Gastroesophageal sphincter (tissue), 4 donors: ENCODE results near the gene HAO2. TPM values are rescaled to one million over a fixed set of nuclear protein-coding genes. Genes with fewer than 3 reads are reported as not detected.

Experiments
- ATAC-seq: fragments of 150-250 bp; one replicate; pipeline ENCODE4 v1.9.1; 2016; ENCODE audit warnings: mild to moderate bottlenecking, moderate library complexity
- H3K27ac ChIP-seq, 4 donors: fragments of 200-600 bp; sonication (generic) in 3 of 4; 1 replicate in 3 of 4; 2 replicates in 1 of 4; pipeline ENCODE4 v1.5.1; 2016 to 2019
- H3K27me3 ChIP-seq: fragments of 200-600 bp; sonication (generic); one replicate; pipeline ENCODE4 v1.5.1; 2019
- H3K36me3 ChIP-seq, 2 donors: fragments of 200-600 bp; sonication (generic); one replicate each; pipeline ENCODE4 v1.5.1; 2019; ENCODE audit warnings: control low read depth in 1 of 2
- H3K4me1 ChIP-seq, 3 donors: fragments of 200-600 bp; sonication (generic); 1 replicate in 2 of 3; 2 replicates in 1 of 3; pipeline ENCODE4 v1.5.1; 2016 to 2019; ENCODE audit warnings: control low read depth in 2 of 3
- H3K4me3 ChIP-seq, 2 donors: fragments of 200-600 bp; sonication (generic); one replicate each; pipeline ENCODE4 v1.5.1; 2019; ENCODE audit warnings: mild to moderate bottlenecking in 1 of 2, moderate library complexity in 1 of 2
- H3K9me3 ChIP-seq, 3 donors: fragments of 200-600 bp; sonication (generic); one replicate each; pipeline ENCODE4 v1.5.1; 2017 to 2019; ENCODE audit warnings: control low read depth in 2 of 3
- EP300 ChIP-seq: sonication (generic); formaldehyde crosslinking; IDR thresholded peaks from one replicate; pipeline ENCODE4 v1.6.1; 2017; ENCODE audit warnings: antibody characterized with exemption, mild to moderate bottlenecking
- POLR2A ChIP-seq, 2 donors: fragments of 450-650 bp; IDR thresholded peaks; one replicate each; pipeline ENCODE4 v1.6.1; 2017; ENCODE audit warnings: antibody characterized with exemption in 2 of 2, mild to moderate bottlenecking in 2 of 2, moderate library complexity in 1 of 2
- POLR2AphosphoS5 ChIP-seq: sonication (generic); formaldehyde crosslinking; IDR thresholded peaks from one replicate; pipeline ENCODE4 v1.6.1; 2017; ENCODE audit warnings: antibody characterized with exemption
- WGBS, 2 donors: methylation state at CpG; one replicate each; pipeline ENCODE4 v1.1.5; 2018; ENCODE audit warnings: low coverage in 1 of 2; 5-methylcytosine and 5-hydroxymethylcytosine counted together
- total RNA-seq, 4 donors: library from RNA; depleted of rRNA; stranded (reverse); fragments of >200 nt; gene quantifications; one replicate each; pipeline ENCODE4 v1.1.0, GENCODE V29; 2016
- TF ChIP-seq, protein P1 (sequence below), 4 experiments: fragments of 200-600 bp in 2 of 4; fragments of 450-650 bp in 2 of 4; sonication (generic) in 1 of 4; IDR thresholded peaks; one replicate each; pipeline ENCODE4 v1.5.1; 2017 to 2019; ENCODE audit warnings: antibody characterized with exemption in 4 of 4, mild to moderate bottlenecking in 2 of 4, moderate library complexity in 2 of 4

The HAO2 gene
- total RNA-seq, 4 donors from 2014 or later: not detected

DNA sequence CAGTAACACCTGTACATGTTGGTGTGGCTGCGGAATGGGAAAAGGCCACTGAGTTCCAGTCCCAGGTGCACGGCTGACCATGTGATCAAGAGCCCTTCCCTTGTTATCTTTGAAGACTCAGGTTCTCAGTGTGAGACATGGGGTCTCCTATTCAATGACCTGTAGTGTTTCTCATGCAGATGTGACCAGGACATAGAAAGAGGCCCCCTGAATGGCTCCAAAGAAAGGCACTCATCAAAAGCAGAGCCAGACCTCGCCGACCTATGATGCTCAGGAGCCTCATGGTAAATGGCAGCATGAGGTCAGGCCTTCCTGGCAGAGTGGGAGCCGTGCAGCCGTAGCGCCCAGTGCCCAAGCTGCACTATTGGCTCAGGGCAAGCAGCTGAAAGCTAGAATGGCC, 42.3 kb upstream of the HAO2 start:
- no peak for ATAC-seq
- Histone ChIP-seq H3K4me3 (no peak overlapping the region), H3K36me3 (no peaks in the 10 kb centered on the region), H3K27me3 (peaks cover 5% of the 10 kb centered on the region), H3K4me1 (peaks cover 0 to 12% (median 0%) of the 10 kb centered on the region in 3 donors), H3K9me3 (no peaks in the 10 kb centered on the region), H3K27ac (no peak overlapping the region)
- 93% methylated on average over 3 to 4 of the region's 7 CpGs for WGBS, 2 donors
- TF ChIP-seq EP300 (no peak), POLR2A (IDR thresholded peaks at IDR 0.05) (no peak), POLR2AphosphoS5 (no peak)
- TF ChIP-seq, protein P1, sequence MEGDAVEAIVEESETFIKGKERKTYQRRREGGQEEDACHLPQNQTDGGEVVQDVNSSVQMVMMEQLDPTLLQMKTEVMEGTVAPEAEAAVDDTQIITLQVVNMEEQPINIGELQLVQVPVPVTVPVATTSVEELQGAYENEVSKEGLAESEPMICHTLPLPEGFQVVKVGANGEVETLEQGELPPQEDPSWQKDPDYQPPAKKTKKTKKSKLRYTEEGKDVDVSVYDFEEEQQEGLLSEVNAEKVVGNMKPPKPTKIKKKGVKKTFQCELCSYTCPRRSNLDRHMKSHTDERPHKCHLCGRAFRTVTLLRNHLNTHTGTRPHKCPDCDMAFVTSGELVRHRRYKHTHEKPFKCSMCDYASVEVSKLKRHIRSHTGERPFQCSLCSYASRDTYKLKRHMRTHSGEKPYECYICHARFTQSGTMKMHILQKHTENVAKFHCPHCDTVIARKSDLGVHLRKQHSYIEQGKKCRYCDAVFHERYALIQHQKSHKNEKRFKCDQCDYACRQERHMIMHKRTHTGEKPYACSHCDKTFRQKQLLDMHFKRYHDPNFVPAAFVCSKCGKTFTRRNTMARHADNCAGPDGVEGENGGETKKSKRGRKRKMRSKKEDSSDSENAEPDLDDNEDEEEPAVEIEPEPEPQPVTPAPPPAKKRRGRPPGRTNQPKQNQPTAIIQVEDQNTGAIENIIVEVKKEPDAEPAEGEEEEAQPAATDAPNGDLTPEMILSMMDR (IDR thresholded peaks at IDR 0.05): no peak

DNA sequence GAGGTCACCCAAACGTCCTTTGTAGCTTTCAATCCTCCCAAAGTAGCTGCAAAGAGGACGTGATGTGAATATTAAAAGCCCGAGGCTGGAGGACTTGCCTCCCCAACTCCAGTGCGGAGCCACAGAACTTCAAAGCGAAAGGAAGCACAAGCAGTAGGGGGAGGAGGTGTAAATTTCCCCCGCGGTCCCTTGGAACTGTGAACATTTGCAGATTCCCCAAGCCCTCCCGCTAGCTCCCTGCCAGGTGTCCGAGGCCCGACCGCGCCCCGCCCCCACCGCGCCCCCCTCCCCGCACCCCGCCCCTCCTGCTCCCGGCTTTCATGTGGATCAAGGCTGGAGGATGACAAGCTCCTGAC, 41.5 kb upstream of the HAO2 start:
- H3K36me3 ChIP-seq: no peaks in the 10 kb centered on the region
- ATAC-seq: no peak
- peaks cover 5% of the 10 kb centered on the region for H3K27me3 ChIP-seq
- peak overlapping the region; percentile 27 to 45 for H3K4me3 ChIP-seq
- no peak overlapping the region for H3K27ac ChIP-seq
- H3K4me1 ChIP-seq: peaks cover 0 to 12% (median 0%) of the 10 kb centered on the region in 3 donors
- no peak for TF ChIP-seq POLR2A (IDR thresholded peaks at IDR 0.05)
- TF ChIP-seq, protein P1 (IDR thresholded peaks at IDR 0.05): no peak
- TF ChIP-seq POLR2AphosphoS5: no peak
- no peak for TF ChIP-seq EP300
- 5% methylated on average over 4 of the region's 18 CpGs; no CpG with 5 or more reads in 1 of the 2 donors for WGBS, 2 donors
- H3K9me3 ChIP-seq: no peaks in the 10 kb centered on the region

DNA sequence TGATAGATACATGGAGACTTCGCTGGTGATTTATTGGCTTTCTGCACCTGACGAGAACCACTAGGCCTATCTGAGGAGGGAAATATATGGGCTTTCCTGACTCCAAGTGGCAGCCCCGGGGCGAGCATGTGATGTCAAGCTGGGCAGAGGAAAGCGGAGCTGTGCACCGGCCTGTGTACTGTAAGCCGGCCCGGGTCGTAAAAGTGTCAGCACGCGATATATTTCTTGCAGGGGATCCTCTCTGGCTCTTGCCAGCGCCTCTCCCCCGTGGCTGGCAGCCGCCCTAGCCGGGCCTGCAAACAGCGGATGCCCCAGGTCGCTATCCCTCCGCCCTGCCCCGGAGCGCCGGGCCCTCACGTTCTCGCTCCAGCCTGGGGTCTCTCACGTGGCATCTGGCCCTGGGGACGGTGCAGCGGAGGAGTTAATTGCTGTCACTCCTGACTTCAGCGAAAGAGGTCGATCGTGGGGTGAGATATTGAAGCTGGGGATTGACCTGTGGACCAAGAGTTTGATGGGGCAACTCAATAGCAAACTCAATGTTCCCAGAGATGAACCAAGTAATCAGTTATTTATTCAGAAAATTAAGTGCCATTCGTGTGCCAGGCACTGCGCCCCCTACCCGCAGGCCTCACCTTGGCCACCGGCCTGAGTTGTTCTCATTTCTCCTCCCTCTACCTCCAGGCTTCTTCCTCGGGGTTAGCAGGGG, 41.0 kb upstream of the HAO2 start:
- no peaks in the 10 kb centered on the region for H3K36me3 ChIP-seq
- H3K4me3 ChIP-seq: peak overlapping the region; percentile 27 to 45
- TF ChIP-seq POLR2AphosphoS5: no peak
- no peak for TF ChIP-seq EP300
- TF ChIP-seq, protein P1 (IDR thresholded peaks at IDR 0.05): peak in 1 of 4 experiments; percentile 12
- H3K4me1 ChIP-seq: peaks cover 0 to 12% (median 0%) of the 10 kb centered on the region in 3 donors
- ATAC-seq: no peak
- H3K27me3 ChIP-seq: peaks cover 5% of the 10 kb centered on the region
- 0 to 30% methylated on average over 2 to 16 of the region's 34 CpGs for WGBS, 2 donors
- no peak overlapping the region for H3K27ac ChIP-seq
- no peaks in the 10 kb centered on the region for H3K9me3 ChIP-seq

DNA sequence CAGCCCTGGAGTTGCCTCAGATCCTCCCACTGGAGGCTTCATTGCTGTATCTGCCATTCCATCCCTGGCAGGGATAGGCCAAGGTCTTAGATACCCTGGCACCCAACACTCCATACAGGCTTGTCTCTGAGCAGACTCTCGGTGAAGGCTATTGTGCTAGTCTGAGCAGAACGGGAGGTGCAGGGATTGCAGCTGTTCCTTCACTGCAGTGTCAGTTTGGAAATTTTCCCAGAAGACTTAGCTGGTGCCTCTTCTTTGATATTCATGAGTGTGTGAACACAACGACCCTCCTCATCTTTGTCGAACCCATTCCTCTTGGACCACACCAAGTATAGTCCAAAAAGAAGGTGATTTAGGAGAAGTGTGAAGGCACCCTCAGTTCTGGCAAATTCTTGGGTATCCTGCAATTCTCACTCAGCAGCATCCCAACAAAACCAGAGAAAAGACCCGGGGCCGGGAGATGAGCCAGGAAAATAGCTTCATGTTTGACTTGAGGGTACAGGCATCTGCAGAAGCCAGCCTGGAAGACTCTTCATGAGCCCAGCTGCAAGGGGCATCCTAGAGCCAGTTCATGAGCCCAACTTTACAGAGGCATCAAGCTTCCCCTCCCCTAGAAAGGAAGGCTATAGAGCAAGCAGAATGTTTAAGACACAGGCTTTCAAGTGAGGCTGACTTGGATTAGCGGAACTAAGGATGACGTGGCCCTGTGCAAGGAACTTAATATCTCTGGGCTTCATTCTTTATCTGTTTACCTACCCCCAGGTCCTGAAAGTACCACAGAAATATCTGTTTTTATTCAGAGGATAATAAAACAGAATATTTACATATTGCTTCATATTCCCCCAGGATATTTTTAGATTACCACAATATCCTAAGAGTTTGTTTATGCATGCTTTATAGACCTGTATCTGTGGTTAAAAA, 38.8 kb upstream of the HAO2 start:
- 89 to 94% methylated on average over 2 of the region's 8 CpGs for WGBS, 2 donors
- no peak for TF ChIP-seq POLR2A (IDR thresholded peaks at IDR 0.05)
- no peak for TF ChIP-seq POLR2AphosphoS5
- TF ChIP-seq EP300: no peak
- TF ChIP-seq, protein P1 (IDR thresholded peaks at IDR 0.05): no peak
- peaks cover 5% of the 10 kb centered on the region for H3K27me3 ChIP-seq
- H3K9me3 ChIP-seq: no peaks in the 10 kb centered on the region
- H3K27ac ChIP-seq: no peak overlapping the region
- H3K4me3 ChIP-seq: no peak overlapping the region
- no peaks in the 10 kb centered on the region for H3K36me3 ChIP-seq
- ATAC-seq: no peak
- peaks cover 0 to 12% (median 0%) of the 10 kb centered on the region in 3 donors for H3K4me1 ChIP-seq
